ENCODE measurements around the gene GRIA3.

DNA sequence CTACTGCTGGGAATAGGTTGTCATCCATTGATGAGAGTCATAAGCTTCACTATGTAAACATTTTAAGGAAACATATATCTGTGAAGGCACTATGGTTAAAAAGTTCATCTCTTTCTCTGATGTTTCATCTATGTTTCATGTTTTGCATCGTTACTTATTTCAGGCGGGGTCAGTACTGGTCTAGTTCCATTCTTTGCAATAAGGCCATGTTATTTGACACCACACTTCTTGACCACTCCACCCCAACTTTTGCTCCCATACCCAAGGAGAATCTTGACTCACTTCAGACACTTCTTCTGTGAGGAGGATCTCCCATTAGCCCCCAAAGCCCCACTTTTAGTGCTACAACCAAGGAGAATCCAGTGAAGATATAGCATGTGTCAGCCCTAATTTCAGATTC is 119.4 kb downstream of the GRIA3 start:
- TF ChIP-seq, protein P1, sequence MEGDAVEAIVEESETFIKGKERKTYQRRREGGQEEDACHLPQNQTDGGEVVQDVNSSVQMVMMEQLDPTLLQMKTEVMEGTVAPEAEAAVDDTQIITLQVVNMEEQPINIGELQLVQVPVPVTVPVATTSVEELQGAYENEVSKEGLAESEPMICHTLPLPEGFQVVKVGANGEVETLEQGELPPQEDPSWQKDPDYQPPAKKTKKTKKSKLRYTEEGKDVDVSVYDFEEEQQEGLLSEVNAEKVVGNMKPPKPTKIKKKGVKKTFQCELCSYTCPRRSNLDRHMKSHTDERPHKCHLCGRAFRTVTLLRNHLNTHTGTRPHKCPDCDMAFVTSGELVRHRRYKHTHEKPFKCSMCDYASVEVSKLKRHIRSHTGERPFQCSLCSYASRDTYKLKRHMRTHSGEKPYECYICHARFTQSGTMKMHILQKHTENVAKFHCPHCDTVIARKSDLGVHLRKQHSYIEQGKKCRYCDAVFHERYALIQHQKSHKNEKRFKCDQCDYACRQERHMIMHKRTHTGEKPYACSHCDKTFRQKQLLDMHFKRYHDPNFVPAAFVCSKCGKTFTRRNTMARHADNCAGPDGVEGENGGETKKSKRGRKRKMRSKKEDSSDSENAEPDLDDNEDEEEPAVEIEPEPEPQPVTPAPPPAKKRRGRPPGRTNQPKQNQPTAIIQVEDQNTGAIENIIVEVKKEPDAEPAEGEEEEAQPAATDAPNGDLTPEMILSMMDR (IDR thresholded peaks at IDR 0.05 in 2 of 3, conservative IDR thresholded peaks at IDR 0.05 in 1 of 3; ENCODE audit: borderline replicate concordance in 1 of 3, insufficient read depth in 1 of 3, low read depth in 2 of 3, low read length in 2 of 3): no peak
- TF ChIP-seq POLR2AphosphoS5 (IDR thresholded peaks at IDR 0.05; ENCODE audit: low read depth, low read length) (no peak), EZH2phosphoT487 (IDR thresholded peaks at IDR 0.05; ENCODE audit: borderline replicate concordance) (no peak), SP1 (IDR thresholded peaks at IDR 0.05; ENCODE audit: low read depth) (no peak), JUND (IDR thresholded peaks at IDR 0.05) (no peak), EZH2 (IDR thresholded peaks at IDR 0.05) (no peak), EGR1 (IDR thresholded peaks at IDR 0.05; ENCODE audit: low read depth) (no peak), POLR2A (IDR thresholded peaks at IDR 0.05; ENCODE audit: borderline replicate concordance, extremely low read depth, insufficient read depth, insufficient read length) (no peak), ZNF274 (IDR thresholded peaks at IDR 0.05; ENCODE audit: low read depth, low read length) (no peak), FOSL1 (IDR thresholded peaks at IDR 0.05; ENCODE audit: low read depth) (no peak)
- TF ChIP-seq, protein P2, sequence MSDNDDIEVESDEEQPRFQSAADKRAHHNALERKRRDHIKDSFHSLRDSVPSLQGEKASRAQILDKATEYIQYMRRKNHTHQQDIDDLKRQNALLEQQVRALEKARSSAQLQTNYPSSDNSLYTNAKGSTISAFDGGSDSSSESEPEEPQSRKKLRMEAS (IDR thresholded peaks at IDR 0.05): no peak
- TF ChIP-seq, protein P3, sequence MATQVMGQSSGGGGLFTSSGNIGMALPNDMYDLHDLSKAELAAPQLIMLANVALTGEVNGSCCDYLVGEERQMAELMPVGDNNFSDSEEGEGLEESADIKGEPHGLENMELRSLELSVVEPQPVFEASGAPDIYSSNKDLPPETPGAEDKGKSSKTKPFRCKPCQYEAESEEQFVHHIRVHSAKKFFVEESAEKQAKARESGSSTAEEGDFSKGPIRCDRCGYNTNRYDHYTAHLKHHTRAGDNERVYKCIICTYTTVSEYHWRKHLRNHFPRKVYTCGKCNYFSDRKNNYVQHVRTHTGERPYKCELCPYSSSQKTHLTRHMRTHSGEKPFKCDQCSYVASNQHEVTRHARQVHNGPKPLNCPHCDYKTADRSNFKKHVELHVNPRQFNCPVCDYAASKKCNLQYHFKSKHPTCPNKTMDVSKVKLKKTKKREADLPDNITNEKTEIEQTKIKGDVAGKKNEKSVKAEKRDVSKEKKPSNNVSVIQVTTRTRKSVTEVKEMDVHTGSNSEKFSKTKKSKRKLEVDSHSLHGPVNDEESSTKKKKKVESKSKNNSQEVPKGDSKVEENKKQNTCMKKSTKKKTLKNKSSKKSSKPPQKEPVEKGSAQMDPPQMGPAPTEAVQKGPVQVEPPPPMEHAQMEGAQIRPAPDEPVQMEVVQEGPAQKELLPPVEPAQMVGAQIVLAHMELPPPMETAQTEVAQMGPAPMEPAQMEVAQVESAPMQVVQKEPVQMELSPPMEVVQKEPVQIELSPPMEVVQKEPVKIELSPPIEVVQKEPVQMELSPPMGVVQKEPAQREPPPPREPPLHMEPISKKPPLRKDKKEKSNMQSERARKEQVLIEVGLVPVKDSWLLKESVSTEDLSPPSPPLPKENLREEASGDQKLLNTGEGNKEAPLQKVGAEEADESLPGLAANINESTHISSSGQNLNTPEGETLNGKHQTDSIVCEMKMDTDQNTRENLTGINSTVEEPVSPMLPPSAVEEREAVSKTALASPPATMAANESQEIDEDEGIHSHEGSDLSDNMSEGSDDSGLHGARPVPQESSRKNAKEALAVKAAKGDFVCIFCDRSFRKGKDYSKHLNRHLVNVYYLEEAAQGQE (IDR thresholded peaks at IDR 0.05; ENCODE audit: low read depth): no peak
